ENCODE measurements around the gene OSBPL7. TPM values are rescaled to one million over a fixed set of nuclear protein-coding genes. Genes with fewer than 3 reads are reported as not detected.
A peak's percentile ranks its signal among the peaks of the same experiment; 100 is the strongest.
"Not testable (repeated sequence)": the region's sequence is repeated elsewhere in the genome, so short reads cannot be mapped to it uniquely, and the experiment has no call there.

Gene OSBPL7
- total and polyA plus RNA-seq, 2 experiments from 2014 or later, result 12.1 to 20.5 TPM

GRCh38 chr17:47778184-47778635, 43.4 kb downstream of the OSBPL7 start:
- Histone ChIP-seq H3K9me3 (ENCODE audit: low read depth) (no peaks in the 10 kb centered on the region), H3K27ac (no peak overlapping the region), H3K4me3 (no peak overlapping the region), H3K4me1 (ENCODE audit: low read depth) (no peaks in the 10 kb centered on the region), H3K36me3 (no peaks in the 10 kb centered on the region), H3K27me3 (peaks cover 31% of the 10 kb centered on the region)
- DNase-seq (ENCODE audit: low read depth in 1 of 2, low spot score in 1 of 2), result no peak
- no peak for TF ChIP-seq CTCF (IDR thresholded peaks at IDR 0.05; ENCODE audit: low read depth, low read length)

GRCh38 chr17:47776330-47777197, 45.0 kb downstream of the OSBPL7 start:
- Histone ChIP-seq H3K4me3 (no peak overlapping the region), H3K27me3 (peaks cover 33% of the 10 kb centered on the region), H3K27ac (no peak overlapping the region), H3K9me3 (ENCODE audit: low read depth) (no peaks in the 10 kb centered on the region), H3K36me3 (no peaks in the 10 kb centered on the region), H3K4me1 (ENCODE audit: low read depth) (no peaks in the 10 kb centered on the region)
- peak; percentile 57 to 63 for DNase-seq (ENCODE audit: low read depth in 1 of 2, low spot score in 1 of 2)
- peak; percentile 73 for TF ChIP-seq CTCF (IDR thresholded peaks at IDR 0.05; ENCODE audit: low read depth, low read length)

DNA sequence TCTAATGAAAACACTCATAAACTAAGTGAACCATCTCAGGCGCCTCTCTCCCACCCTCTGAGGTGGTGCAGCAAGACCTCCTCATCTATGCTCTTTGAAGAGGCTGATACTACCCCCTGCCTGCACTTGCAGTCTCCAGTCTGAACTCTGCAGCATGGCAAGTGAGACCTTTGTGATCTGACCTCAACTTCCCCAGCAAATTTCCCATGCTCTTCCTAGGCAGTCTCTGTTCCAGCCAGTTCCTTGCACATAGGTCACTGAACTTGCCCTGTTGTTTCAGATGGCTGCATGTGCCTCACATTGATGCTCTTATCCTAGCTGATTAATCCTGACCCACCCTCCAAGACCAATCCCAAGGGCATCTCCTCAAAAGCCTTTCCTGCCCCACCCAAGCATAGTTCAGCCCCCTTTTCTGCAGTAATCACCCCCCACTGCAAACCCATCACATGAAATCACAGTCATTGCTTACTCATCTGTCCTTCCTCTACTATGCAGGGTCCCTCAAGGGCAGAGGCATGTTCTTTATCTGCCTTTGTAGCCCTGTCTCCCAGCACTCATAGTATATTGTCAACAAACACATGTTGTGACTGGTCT, 46.5 kb downstream of the OSBPL7 start:
- Histone ChIP-seq H3K4me3 (no peak overlapping the region), H3K27ac (no peak overlapping the region), H3K27me3 (peaks cover 33% of the 10 kb centered on the region), H3K9me3 (ENCODE audit: low read depth) (no peaks in the 10 kb centered on the region), H3K4me1 (ENCODE audit: low read depth) (no peaks in the 10 kb centered on the region), H3K36me3 (no peaks in the 10 kb centered on the region)
- TF ChIP-seq CTCF (IDR thresholded peaks at IDR 0.05; ENCODE audit: low read depth, low read length), result no peak
- no peak for DNase-seq (ENCODE audit: low read depth in 1 of 2, low spot score in 1 of 2)

GRCh38 chr17:47774331-47774730, 47.3 kb downstream of the OSBPL7 start:
- Histone ChIP-seq H3K4me3 (no peak overlapping the region), H3K36me3 (no peaks in the 10 kb centered on the region), H3K9me3 (ENCODE audit: low read depth) (no peaks in the 10 kb centered on the region), H3K27ac (no peak overlapping the region), H3K27me3 (peaks cover 33% of the 10 kb centered on the region), H3K4me1 (ENCODE audit: low read depth) (no peaks in the 10 kb centered on the region)
- no peak for DNase-seq (ENCODE audit: low read depth in 1 of 2, low spot score in 1 of 2)
- no peak for TF ChIP-seq CTCF (IDR thresholded peaks at IDR 0.05; ENCODE audit: low read depth, low read length)

DNA sequence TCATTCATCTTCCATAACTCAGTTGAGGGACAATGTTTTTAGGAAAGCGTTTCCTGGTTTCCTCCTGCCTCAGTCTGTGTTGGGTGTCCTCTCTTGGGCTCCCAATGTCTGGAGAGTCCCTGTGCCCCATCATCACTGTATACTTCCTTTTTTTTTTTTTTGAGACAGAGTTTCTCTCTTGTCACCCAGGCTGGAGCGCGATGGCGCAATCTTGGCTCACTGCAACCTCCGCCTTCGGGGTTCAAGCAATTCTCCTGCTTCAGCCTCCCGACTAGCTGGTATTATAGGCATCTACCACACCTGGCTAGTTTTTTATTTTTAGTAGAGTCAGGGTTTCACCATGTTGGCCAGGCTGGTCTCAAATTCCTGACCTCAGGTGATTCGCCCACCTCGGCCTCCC, 47.9 kb downstream of the OSBPL7 start:
- not testable (repeated sequence) for DNase-seq (ENCODE audit: low read depth in 1 of 2, low spot score in 1 of 2); H3K9me3 ChIP-seq (ENCODE audit: low read depth); H3K4me3 ChIP-seq; H3K27ac ChIP-seq; H3K4me1 ChIP-seq (ENCODE audit: low read depth); H3K36me3 ChIP-seq
- H3K27me3 ChIP-seq, result peaks cover 33% of the 10 kb centered on the region
